ENCODE measurements around the gene HES5. TPM values are rescaled to one million over a fixed set of nuclear protein-coding genes. Genes with fewer than 3 reads are reported as not detected.

The HES5 gene
- total RNA-seq, 1 experiment from 2014 or later = 0.84 TPM

GRCh38 chr1:2486041-2486440 is 44.0 kb downstream of the HES5 start:
- no peak overlapping the region for H2AFZ ChIP-seq (ENCODE audit: low read length)
- no peaks in the 10 kb centered on the region for H3K9me2 ChIP-seq (replicated peaks; ENCODE audit: low read length)
- DNase-seq (no peak), ATAC-seq (no peak)
- no peak overlapping the region for H3K27ac ChIP-seq (ENCODE audit: low read length)
- H3K36me3 ChIP-seq (ENCODE audit: low read depth, low read length) = no peaks in the 10 kb centered on the region
- no peak overlapping the region for H3K4me3 ChIP-seq (ENCODE audit: low read length)
- TF ChIP-seq, protein P1, sequence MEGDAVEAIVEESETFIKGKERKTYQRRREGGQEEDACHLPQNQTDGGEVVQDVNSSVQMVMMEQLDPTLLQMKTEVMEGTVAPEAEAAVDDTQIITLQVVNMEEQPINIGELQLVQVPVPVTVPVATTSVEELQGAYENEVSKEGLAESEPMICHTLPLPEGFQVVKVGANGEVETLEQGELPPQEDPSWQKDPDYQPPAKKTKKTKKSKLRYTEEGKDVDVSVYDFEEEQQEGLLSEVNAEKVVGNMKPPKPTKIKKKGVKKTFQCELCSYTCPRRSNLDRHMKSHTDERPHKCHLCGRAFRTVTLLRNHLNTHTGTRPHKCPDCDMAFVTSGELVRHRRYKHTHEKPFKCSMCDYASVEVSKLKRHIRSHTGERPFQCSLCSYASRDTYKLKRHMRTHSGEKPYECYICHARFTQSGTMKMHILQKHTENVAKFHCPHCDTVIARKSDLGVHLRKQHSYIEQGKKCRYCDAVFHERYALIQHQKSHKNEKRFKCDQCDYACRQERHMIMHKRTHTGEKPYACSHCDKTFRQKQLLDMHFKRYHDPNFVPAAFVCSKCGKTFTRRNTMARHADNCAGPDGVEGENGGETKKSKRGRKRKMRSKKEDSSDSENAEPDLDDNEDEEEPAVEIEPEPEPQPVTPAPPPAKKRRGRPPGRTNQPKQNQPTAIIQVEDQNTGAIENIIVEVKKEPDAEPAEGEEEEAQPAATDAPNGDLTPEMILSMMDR (conservative IDR thresholded peaks at IDR 0.05; ENCODE audit: low read depth, low read length) = no peak
- no peak for TF ChIP-seq EZH2phosphoT487 (IDR thresholded peaks at IDR 0.05; ENCODE audit: borderline replicate concordance, low read length)
- no peak for TF ChIP-seq EZH2 (IDR thresholded peaks at IDR 0.05; ENCODE audit: low read length, unreplicated experiment)
- H3K79me2 ChIP-seq (ENCODE audit: low read length) = no peaks in the 10 kb centered on the region
- H4K20me1 ChIP-seq (ENCODE audit: low read length) = no peaks in the 10 kb centered on the region
- intact Hi-C loops (cut with micrococcal nuclease) = no loop called here
- no peak overlapping the region for H3K9ac ChIP-seq (ENCODE audit: low read length)
- no peak overlapping the region for H3K4me2 ChIP-seq (ENCODE audit: low read length)
- ChIA-PET POLR2A (ENCODE audit: unreplicated experiment) (no interaction called here), CTCF (no interaction called here)
- H3K4me1 ChIP-seq (ENCODE audit: insufficient read depth, low read length) = no peaks in the 10 kb centered on the region
- BruUV-seq (replicated peaks) = no TSS peak
- H3K9me3 ChIP-seq (ENCODE audit: low read length) = no peaks in the 10 kb centered on the region
- H3K27me3 ChIP-seq (ENCODE audit: low read length) = no peaks in the 10 kb centered on the region
- no peaks in the 10 kb centered on the region for H3F3A ChIP-seq (ENCODE audit: low read length, unreplicated experiment)

DNA sequence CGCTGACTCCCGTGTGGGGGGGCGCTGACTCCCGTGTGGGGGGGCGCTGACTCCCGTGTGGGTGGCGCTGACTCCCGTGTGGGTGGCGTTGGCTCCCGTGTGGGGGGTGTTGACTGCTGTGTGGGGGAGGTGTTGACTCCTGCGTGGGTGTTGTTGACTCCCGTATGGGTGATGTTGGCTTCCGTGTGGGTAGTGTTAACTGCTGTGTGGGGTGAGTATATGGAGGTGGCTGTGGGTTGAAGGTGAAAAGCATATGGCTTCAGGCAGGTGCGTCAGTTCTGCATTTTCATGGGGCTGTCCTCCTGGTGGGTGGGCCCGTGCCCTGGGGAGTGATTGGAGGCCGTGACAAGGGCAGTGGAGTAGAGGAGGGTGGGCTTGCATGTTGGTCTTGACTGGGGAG is 46.1 kb downstream of the HES5 start:
- no peak for DNase-seq
- Histone ChIP-seq H3K4me3 (ENCODE audit: low read length) (no peak overlapping the region), H3K9me3 (ENCODE audit: low read length) (no peaks in the 10 kb centered on the region), H3K27me3 (ENCODE audit: low read length) (no peaks in the 10 kb centered on the region), H3K4me2 (ENCODE audit: low read length) (no peak overlapping the region), H3K4me1 (ENCODE audit: insufficient read depth, low read length) (no peaks in the 10 kb centered on the region), H3F3A (ENCODE audit: low read length, unreplicated experiment) (no peaks in the 10 kb centered on the region), H3K9ac (ENCODE audit: low read length) (no peak overlapping the region), H4K20me1 (ENCODE audit: low read length) (no peaks in the 10 kb centered on the region), H3K27ac (ENCODE audit: low read length) (no peak overlapping the region), H3K36me3 (ENCODE audit: low read depth, low read length) (no peaks in the 10 kb centered on the region), H3K79me2 (ENCODE audit: low read length) (no peaks in the 10 kb centered on the region), H2AFZ (ENCODE audit: low read length) (no peak overlapping the region), H3K9me2 (replicated peaks; ENCODE audit: low read length) (no peaks in the 10 kb centered on the region)
- no TSS peak for BruUV-seq (replicated peaks)
- POLR2A ChIA-PET (ENCODE audit: unreplicated experiment) = no interaction called here
- CTCF ChIA-PET = no interaction called here
- no peak for TF ChIP-seq EZH2phosphoT487 (IDR thresholded peaks at IDR 0.05; ENCODE audit: borderline replicate concordance, low read length)
- no peak for TF ChIP-seq EZH2 (IDR thresholded peaks at IDR 0.05; ENCODE audit: low read length, unreplicated experiment)
- TF ChIP-seq, protein P1 (conservative IDR thresholded peaks at IDR 0.05; ENCODE audit: low read depth, low read length) = no peak
- intact Hi-C loops (cut with micrococcal nuclease) = no loop called here
- no peak for ATAC-seq

DNA sequence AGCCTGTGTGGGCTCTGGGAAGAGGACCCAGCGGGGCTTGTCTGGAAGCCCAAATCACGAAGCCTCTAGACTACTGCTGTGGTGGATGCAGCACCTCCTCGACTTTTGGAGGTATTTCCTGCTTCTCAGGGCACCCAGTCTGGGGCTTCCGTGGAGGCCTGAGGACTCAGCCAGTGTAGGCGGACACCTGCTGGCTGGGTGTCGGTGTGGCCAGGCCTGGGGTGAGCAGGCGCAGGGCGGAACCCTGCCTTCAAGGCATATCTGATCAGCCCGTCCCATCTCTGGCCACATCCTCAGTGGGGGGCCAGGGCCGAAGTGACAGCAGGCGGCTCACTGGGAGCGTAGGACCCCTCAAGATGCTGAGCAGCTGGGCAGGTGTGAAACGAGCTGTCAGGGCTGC is 47.0 kb downstream of the HES5 start:
- POLR2A ChIA-PET (ENCODE audit: unreplicated experiment) = no interaction called here
- H3K79me2 ChIP-seq (ENCODE audit: low read length) = no peaks in the 10 kb centered on the region
- no peak overlapping the region for H3K4me2 ChIP-seq (ENCODE audit: low read length)
- no TSS peak for BruUV-seq (replicated peaks)
- CTCF ChIA-PET = no interaction called here
- H3K27ac ChIP-seq (ENCODE audit: low read length) = no peak overlapping the region
- no peaks in the 10 kb centered on the region for H3K9me2 ChIP-seq (replicated peaks; ENCODE audit: low read length)
- no peaks in the 10 kb centered on the region for H3K27me3 ChIP-seq (ENCODE audit: low read length)
- no peak for ATAC-seq
- H4K20me1 ChIP-seq (ENCODE audit: low read length) = no peaks in the 10 kb centered on the region
- no peak overlapping the region for H2AFZ ChIP-seq (ENCODE audit: low read length)
- TF ChIP-seq EZH2phosphoT487 (IDR thresholded peaks at IDR 0.05; ENCODE audit: borderline replicate concordance, low read length) (no peak), EZH2 (IDR thresholded peaks at IDR 0.05; ENCODE audit: low read length, unreplicated experiment) (no peak)
- TF ChIP-seq, protein P1 (conservative IDR thresholded peaks at IDR 0.05; ENCODE audit: low read depth, low read length) = no peak
- H3F3A ChIP-seq (ENCODE audit: low read length, unreplicated experiment) = no peaks in the 10 kb centered on the region
- no peaks in the 10 kb centered on the region for H3K4me1 ChIP-seq (ENCODE audit: insufficient read depth, low read length)
- no peak overlapping the region for H3K4me3 ChIP-seq (ENCODE audit: low read length)
- intact Hi-C loops (cut with micrococcal nuclease) = no loop called here
- H3K36me3 ChIP-seq (ENCODE audit: low read depth, low read length) = no peaks in the 10 kb centered on the region
- no peak for DNase-seq
- no peaks in the 10 kb centered on the region for H3K9me3 ChIP-seq (ENCODE audit: low read length)
- no peak overlapping the region for H3K9ac ChIP-seq (ENCODE audit: low read length)
